DOHH2 (cell line): Measurements from ENCODE around the gene EPHA3.

ENCODE experiments used
- H3F3A ChIP-seq: fragments of 200-600 bp; sonication (generic), shearing (Covaris generic); 2 replicates; pipeline ENCODE4 v1.6.0; 2016; ENCODE audit warnings: antibody characterized with exemption, mild to moderate bottlenecking; ENCODE audit not compliant: control insufficient read depth, insufficient read depth
- H3K27ac ChIP-seq: fragments of 200-600 bp; sonication (generic); 2 replicates; pipeline ENCODE4 v1.5.1; 2014; ENCODE audit warnings: low read depth, mild to moderate bottlenecking, low read length, moderate library complexity
- H3K27me3 ChIP-seq: fragments of 200-600 bp; sonication (generic); 2 replicates; pipeline ENCODE4 v1.6.1; 2014; ENCODE audit warnings: mild to moderate bottlenecking, low read length, mixed read lengths; ENCODE audit not compliant: control insufficient read depth
- H3K36me3 ChIP-seq: fragments of 200-600 bp; sonication (generic); 2 replicates; pipeline ENCODE4 v1.6.1; 2014; ENCODE audit warnings: mild to moderate bottlenecking, low read length, moderate library complexity, mixed read lengths; ENCODE audit not compliant: control insufficient read depth
- H3K4me1 ChIP-seq: fragments of 200-600 bp; sonication (generic); 2 replicates; pipeline ENCODE4 v1.6.1; 2014; ENCODE audit warnings: mild to moderate bottlenecking, low read length, mixed read lengths; ENCODE audit not compliant: control insufficient read depth
- H3K4me2 ChIP-seq: fragments of 200-600 bp; sonication (generic); 2 replicates; pipeline ENCODE4 v1.6.0; 2014; ENCODE audit warnings: mild to moderate bottlenecking, low read length, moderate library complexity
- H3K4me3 ChIP-seq: fragments of 200-600 bp; sonication (generic); 2 replicates; pipeline ENCODE4 v1.5.1; 2014; ENCODE audit warnings: mild to moderate bottlenecking, low read length, mixed read lengths
- H3K79me2 ChIP-seq: fragments of 200-600 bp; sonication (generic); 2 replicates; pipeline ENCODE4 v1.6.1; 2014; ENCODE audit warnings: mild to moderate bottlenecking, low read length, mixed read lengths; ENCODE audit not compliant: control insufficient read depth
- H3K9me2 ChIP-seq: fragments of 200-600 bp; sonication (generic); replicated peaks from 2 replicates; pipeline ENCODE4 v1.6.1; 2014; ENCODE audit warnings: mild to moderate bottlenecking, low read length, mixed read lengths; ENCODE audit not compliant: control insufficient read depth
- H3K9me3 ChIP-seq: fragments of 200-600 bp; sonication (generic); 2 replicates; pipeline ENCODE4 v1.6.1; 2014; ENCODE audit warnings: antibody characterized with exemption, low read length, mixed read lengths; ENCODE audit not compliant: control insufficient read depth, insufficient read depth
- H4K20me1 ChIP-seq: fragments of 200-600 bp; sonication (generic); 2 replicates; pipeline ENCODE4 v1.6.0; 2014; ENCODE audit warnings: low read depth, mild to moderate bottlenecking, antibody characterized with exemption, low read length, moderate library complexity; ENCODE audit not compliant: control insufficient read depth, insufficient read depth
- CTCF ChIP-seq: fragments of 200-600 bp; sonication (generic); IDR thresholded peaks from one replicate; pipeline ENCODE4 v1.5.1; 2014; ENCODE audit warnings: antibody characterized with exemption, mild to moderate bottlenecking, low read depth, low read length; ENCODE audit not compliant: poor library complexity, severe bottlenecking
- EZH2phosphoT487 ChIP-seq: fragments of 200-600 bp; sonication (generic); IDR thresholded peaks from 2 replicates; pipeline ENCODE4 v1.6.1; 2017; ENCODE audit warnings: borderline replicate concordance, mild to moderate bottlenecking, antibody characterized with exemption, low read length, moderate library complexity, mixed read lengths

Gene EPHA3

GRCh38 chr3:89521328-89521727, 413.9 kb downstream of the EPHA3 start:
- no peaks in the 10 kb centered on the region for H3K9me2 ChIP-seq
- TF ChIP-seq EZH2phosphoT487, result no peak
- TF ChIP-seq CTCF, result no peak
- H3K27me3 ChIP-seq, result no peaks in the 10 kb centered on the region
- no peak overlapping the region for H3K4me3 ChIP-seq
- no peaks in the 10 kb centered on the region for H3K79me2 ChIP-seq
- no peaks in the 10 kb centered on the region for H4K20me1 ChIP-seq
- H3F3A ChIP-seq, result no peaks in the 10 kb centered on the region
- no peaks in the 10 kb centered on the region for H3K4me1 ChIP-seq
- H3K9me3 ChIP-seq, result no peaks in the 10 kb centered on the region
- H3K4me2 ChIP-seq, result no peak overlapping the region
- H3K27ac ChIP-seq, result no peak overlapping the region
- no peaks in the 10 kb centered on the region for H3K36me3 ChIP-seq

DNA sequence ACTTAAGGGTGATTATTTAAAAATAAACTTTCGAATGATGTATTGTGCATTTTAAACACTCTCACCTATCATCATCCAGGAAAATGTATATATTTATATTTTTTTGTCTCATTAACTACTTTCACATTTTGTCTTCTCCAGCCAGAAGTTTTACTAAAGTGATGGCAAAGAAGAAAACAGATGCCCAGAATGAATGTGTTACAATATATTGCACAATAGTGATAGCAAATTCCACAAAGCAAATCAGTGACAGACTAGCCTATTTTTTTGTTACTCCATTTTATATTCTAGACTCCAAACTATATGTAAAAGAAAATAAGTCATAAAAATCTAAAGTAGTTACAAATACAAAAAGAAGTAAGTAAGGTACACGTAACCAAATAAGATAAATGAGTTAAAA, 414.7 kb downstream of the EPHA3 start:
- no peak overlapping the region for H3K27ac ChIP-seq
- no peaks in the 10 kb centered on the region for H3K9me3 ChIP-seq
- no peak overlapping the region for H3K4me3 ChIP-seq
- H3K4me2 ChIP-seq, result no peak overlapping the region
- no peaks in the 10 kb centered on the region for H4K20me1 ChIP-seq
- H3K27me3 ChIP-seq, result no peaks in the 10 kb centered on the region
- no peaks in the 10 kb centered on the region for H3K9me2 ChIP-seq
- no peaks in the 10 kb centered on the region for H3K36me3 ChIP-seq
- H3K79me2 ChIP-seq, result no peaks in the 10 kb centered on the region
- TF ChIP-seq EZH2phosphoT487 (no peak), CTCF (no peak)
- no peaks in the 10 kb centered on the region for H3F3A ChIP-seq
- no peaks in the 10 kb centered on the region for H3K4me1 ChIP-seq

DNA sequence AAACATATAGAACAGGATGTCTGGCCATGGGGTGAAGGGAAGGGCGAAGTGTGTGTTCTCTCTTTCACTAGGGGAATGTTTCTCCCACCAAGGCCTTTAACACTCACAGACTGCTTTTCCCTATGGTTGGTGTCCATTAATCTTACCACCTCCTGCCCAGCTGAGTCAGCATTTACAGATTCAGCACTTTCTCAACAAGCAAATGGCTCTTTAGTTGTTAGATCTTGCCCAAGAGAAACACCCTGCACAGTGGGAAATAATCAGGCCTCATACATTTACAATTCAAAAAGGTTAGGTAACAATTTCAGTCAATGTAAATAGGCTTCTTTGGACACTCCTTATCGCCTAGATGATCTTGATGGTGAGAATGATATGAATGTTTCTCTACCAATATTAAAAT, 418.2 kb downstream of the EPHA3 start:
- H4K20me1 ChIP-seq, result no peaks in the 10 kb centered on the region
- no peak for TF ChIP-seq EZH2phosphoT487
- TF ChIP-seq CTCF, result no peak
- no peak overlapping the region for H3K4me3 ChIP-seq
- H3K27me3 ChIP-seq, result no peaks in the 10 kb centered on the region
- H3K27ac ChIP-seq, result no peak overlapping the region
- H3K79me2 ChIP-seq, result no peaks in the 10 kb centered on the region
- no peaks in the 10 kb centered on the region for H3K36me3 ChIP-seq
- no peaks in the 10 kb centered on the region for H3K9me2 ChIP-seq
- no peaks in the 10 kb centered on the region for H3K4me1 ChIP-seq
- no peak overlapping the region for H3K4me2 ChIP-seq
- H3K9me3 ChIP-seq, result no peaks in the 10 kb centered on the region
- no peaks in the 10 kb centered on the region for H3F3A ChIP-seq

DNA sequence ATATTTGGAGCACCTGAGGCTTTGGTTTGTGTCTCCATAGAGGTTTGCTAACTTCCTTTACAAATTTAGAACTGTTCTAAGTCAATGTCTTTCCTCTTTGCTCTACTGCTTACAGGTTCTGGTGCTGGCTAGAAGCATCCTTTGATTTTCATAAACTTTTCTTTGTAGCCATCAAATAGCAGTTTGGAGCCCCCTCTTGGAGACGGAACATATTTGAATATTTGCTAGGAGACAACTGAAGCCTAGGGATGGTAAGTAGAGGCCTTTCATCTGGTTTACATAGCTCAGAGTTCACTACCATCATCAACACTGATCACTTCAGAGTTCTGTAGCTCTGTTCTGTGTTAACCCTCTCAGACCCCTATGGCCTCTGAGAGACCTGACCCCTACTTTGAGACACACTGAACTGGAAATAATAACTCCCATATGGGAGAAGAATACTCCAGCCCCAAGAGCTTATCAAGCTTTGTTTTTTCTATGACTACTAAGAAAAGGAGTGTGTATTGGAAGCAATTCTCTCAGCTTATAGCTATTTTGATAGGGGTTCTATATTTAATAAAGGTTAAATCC, 420.4 kb downstream of the EPHA3 start:
- H3K9me3 ChIP-seq, result no peaks in the 10 kb centered on the region
- H3K27me3 ChIP-seq, result no peaks in the 10 kb centered on the region
- H3F3A ChIP-seq, result no peaks in the 10 kb centered on the region
- H3K9me2 ChIP-seq, result no peaks in the 10 kb centered on the region
- H3K4me1 ChIP-seq, result no peaks in the 10 kb centered on the region
- H3K4me3 ChIP-seq, result no peak overlapping the region
- no peaks in the 10 kb centered on the region for H4K20me1 ChIP-seq
- H3K79me2 ChIP-seq, result no peaks in the 10 kb centered on the region
- H3K4me2 ChIP-seq, result no peak overlapping the region
- H3K36me3 ChIP-seq, result no peaks in the 10 kb centered on the region
- TF ChIP-seq EZH2phosphoT487 (no peak), CTCF (no peak)
- H3K27ac ChIP-seq, result no peak overlapping the region
